GM12878 (cell line): ENCODE measurements around the gene DNAJC3. TPM values are rescaled to one million over a fixed set of nuclear protein-coding genes. Genes with fewer than 3 reads are reported as not detected.

Experiments
- ATAC-seq: fragments of 200-7000 bp; cut with Tn5 transposase; 3 replicates; pipeline ENCODE4 v1.9.1; 2020; ENCODE audit warnings: mild to moderate bottlenecking, moderate library complexity
- BruUV-seq: library from RNA; stranded (reverse); fragments of 400-500 nt; replicated peaks from 2 replicates; lab custom pipeline; 2021; lab: Mats Ljungman, UMichigan
- CTCF ChIA-PET: fragments of 300-600 bp; sonication (Branson Sonifier 250); formaldehyde crosslinking; extraction: SDS; loops from one replicate; lab custom pipeline; 2021; ENCODE audit warnings: inconsistent platforms; lab: Yijun Ruan, JAX
- POLR2A ChIA-PET: fragments of 350-600 bp; formaldehyde crosslinking; extraction: SDS; loops from one replicate; lab custom pipeline; 2021; ENCODE audit warnings: inconsistent platforms; lab: Charles Lee
- RAD21 ChIA-PET: fragments of 300-600 bp; sonication (Branson Sonifier 250); formaldehyde crosslinking; loops from one replicate; lab custom pipeline; 2023; ENCODE audit warnings: antibody characterized with exemption; ENCODE audit not compliant: unreplicated experiment; lab: Charles Lee
- SMC1A ChIA-PET: fragments of 300-600 bp; sonication (Branson Sonifier 250); formaldehyde crosslinking; loops from one replicate; lab custom pipeline; 2023; ENCODE audit not compliant: unreplicated experiment, uncharacterized antibody; lab: Charles Lee
- DNase-seq: peaks from one replicate; pipeline ENCODE4 v3.0.0-alpha.2; 2011; ENCODE audit warnings: low read depth, low spot score
- FAIRE-seq: peaks from 3 replicates; lab custom pipeline; 2011; peaks lifted over from hg19 to GRCh38; lab: Jason Lieb, UNC
- H2AFZ ChIP-seq: 2 replicates; pipeline ENCODE4 v1.6.0; 2011; ENCODE audit warnings: low read depth, low read length, control low read depth; ENCODE audit not compliant: control insufficient read depth
- H3K27ac ChIP-seq: 2 replicates; pipeline ENCODE4 v1.5.1; 2011; ENCODE audit warnings: control low read depth; ENCODE audit not compliant: control insufficient read depth, insufficient read depth
- H3K27me3 ChIP-seq, 2 experiments: replicated peaks in 1 of 2; 2 replicates each; pipeline versions ENCODE4 v1.6.0 to v1.6.1; 2011; ENCODE audit warnings: low read length in 1 of 2; ENCODE audit not compliant: control insufficient read depth in 2 of 2, insufficient read depth in 2 of 2
- H3K36me3 ChIP-seq, 2 experiments: 2 replicates each; pipeline ENCODE4 v1.5.1; 2011; ENCODE audit warnings: low read length in 1 of 2; ENCODE audit not compliant: control insufficient read depth in 2 of 2, insufficient read depth in 2 of 2
- H3K4me1 ChIP-seq: 2 replicates; pipeline ENCODE4 v1.6.1; 2011; ENCODE audit warnings: mild to moderate bottlenecking, low read length, moderate library complexity, mixed read lengths; ENCODE audit not compliant: control insufficient read depth, insufficient read depth
- H3K4me2 ChIP-seq: 2 replicates; pipeline ENCODE4 v1.6.0; 2011; ENCODE audit warnings: control low read depth; ENCODE audit not compliant: control insufficient read depth, insufficient read depth
- H3K4me3 ChIP-seq: fragments of 200-600 bp; sonication (generic); 2 replicates; pipeline ENCODE4 v1.5.1; 2016
- H3K79me2 ChIP-seq: 2 replicates; pipeline ENCODE4 v1.6.0; 2011; ENCODE audit warnings: low read length; ENCODE audit not compliant: control insufficient read depth, insufficient read depth
- H3K9ac ChIP-seq: 2 replicates; pipeline ENCODE4 v1.8.0; 2011; ENCODE audit warnings: low read length, control low read depth, mixed read lengths; ENCODE audit not compliant: control insufficient read depth, insufficient read depth
- H3K9me3 ChIP-seq: replicated peaks from 3 replicates; pipeline ENCODE4 v1.5.1; 2011; ENCODE audit warnings: mild to moderate bottlenecking, low read length; ENCODE audit not compliant: control insufficient read depth, insufficient read depth
- H4K20me1 ChIP-seq: 2 replicates; pipeline ENCODE4 v1.6.0; 2011; ENCODE audit not compliant: control insufficient read depth, insufficient read depth
- BRCA1 ChIP-seq: IDR thresholded peaks from 2 replicates; pipeline ENCODE4 v1.6.1; 2011; ENCODE audit warnings: low read depth, low read length, improper control_type of control experiment
- CBX3 ChIP-seq: fragments of 200-600 bp; sonication (generic); IDR thresholded peaks from 2 replicates; pipeline ENCODE4 v1.6.1; 2016; ENCODE audit warnings: low read depth, borderline replicate concordance
- CBX5 ChIP-seq: sonication (generic); IDR thresholded peaks from 2 replicates; pipeline ENCODE4 v1.6.1; 2016; ENCODE audit warnings: low read depth, moderate library complexity, mild to moderate bottlenecking, inconsistent platforms
- ESRRA ChIP-seq: IDR thresholded peaks from 2 replicates; pipeline ENCODE4 v1.6.1; 2012; ENCODE audit warnings: mild to moderate bottlenecking, low read length, improper control_type of control experiment
- HDGF ChIP-seq: fragments of 450-650 bp; IDR thresholded peaks from 2 replicates; pipeline ENCODE4 v1.6.1; 2016; ENCODE audit warnings: antibody characterized with exemption
- IRF3 ChIP-seq: fragments of 450-650 bp; IDR thresholded peaks from 2 replicates; pipeline ENCODE4 v1.6.1; 2014; ENCODE audit warnings: mild to moderate bottlenecking
- MTA3 ChIP-seq: IDR thresholded peaks from 2 replicates; pipeline ENCODE4 v1.6.1; 2012; ENCODE audit warnings: low read length, inconsistent platforms, borderline replicate concordance
- NFIC ChIP-seq: IDR thresholded peaks from 2 replicates; pipeline ENCODE4 v1.6.1; 2012; ENCODE audit warnings: low read depth, mild to moderate bottlenecking, inconsistent platforms, low read length, moderate library complexity
- POLR2A ChIP-seq: IDR thresholded peaks from 2 replicates; pipeline ENCODE4 v1.6.1; 2011; ENCODE audit warnings: low read depth, mild to moderate bottlenecking, low read length
- SREBF1 ChIP-seq: IDR thresholded peaks from 2 replicates; pipeline ENCODE4 v1.6.1; 2012; ENCODE audit warnings: mild to moderate bottlenecking, low read length
- SRF ChIP-seq, 2 experiments: IDR thresholded peaks; 2 replicates each; pipeline ENCODE4 v1.6.1; 2011; ENCODE audit warnings: low read depth in 2 of 2, low read length in 2 of 2, mild to moderate bottlenecking in 1 of 2, moderate library complexity in 1 of 2
- ZSCAN29 ChIP-seq: fragments of 450-650 bp; IDR thresholded peaks from 2 replicates; pipeline ENCODE4 v1.6.1; 2017; ENCODE audit warnings: mild to moderate bottlenecking, moderate library complexity
- WGBS: methylation state at CpG from one replicate; pipeline ENCODE4 v1.1.6; 2016; ENCODE audit warnings: low lambda C conversion rate; ENCODE audit not compliant: insufficient replicate concordance, insufficient coverage; ENCODE audit errors: missing lambda C conversion rate; 5-methylcytosine and 5-hydroxymethylcytosine counted together
- in situ Hi-C: fragments of 300-500 bp; cut with MboI; formaldehyde crosslinking; loops from 9 replicates; pipeline ENCODE4 v1.14.3; 2018; ENCODE audit warnings: mixed read lengths
- intact Hi-C: fragments of 100-400 bp; cut with micrococcal nuclease; formaldehyde crosslinking; loops from one replicate; pipeline ENCODE4 v1.14.2; 2022; ENCODE audit not compliant: unreplicated experiment
- polyA plus RNA-seq, 11 experiments: library from polyadenylated mRNA; depleted of rRNA in 4 of 11; unstranded in 6 of 11; stranded (reverse) in 5 of 11; fragments of >200 nt; fragmentation: Nextera tagmentation in 4 of 11; fragmentation: Illumina TruSeq in 1 of 11; extraction: Ambion mirVana in 4 of 11; extraction: Trizol in 1 of 11; gene quantifications; 1 replicate in 1 of 11; 2 replicates in 10 of 11; pipeline versions ENCODE4 v1.2.1 to v1.2.3, GENCODE V29; 2011 to 2016; ENCODE audit warnings: inconsistent platforms in 2 of 11, missing spikeins in 2 of 11, low read depth in 1 of 11
- total RNA-seq, 4 experiments: library from RNA; depleted of rRNA in 3 of 4; stranded (reverse); fragments of >200 nt in 3 of 4; fragmentation: Illumina TruSeq in 1 of 4; extraction: Trizol in 1 of 4; gene quantifications; 2 replicates each; pipeline versions ENCODE4 v1.2.1 to v1.2.3, GENCODE V29; 2013 to 2021

Gene DNAJC3
- total and polyA plus RNA-seq, 10 of the 15 experiments (the other 5 are each of a cell fraction or from before 2014, with no cell fraction given): 9.3 to 37.4 (median 19.0) TPM

DNA sequence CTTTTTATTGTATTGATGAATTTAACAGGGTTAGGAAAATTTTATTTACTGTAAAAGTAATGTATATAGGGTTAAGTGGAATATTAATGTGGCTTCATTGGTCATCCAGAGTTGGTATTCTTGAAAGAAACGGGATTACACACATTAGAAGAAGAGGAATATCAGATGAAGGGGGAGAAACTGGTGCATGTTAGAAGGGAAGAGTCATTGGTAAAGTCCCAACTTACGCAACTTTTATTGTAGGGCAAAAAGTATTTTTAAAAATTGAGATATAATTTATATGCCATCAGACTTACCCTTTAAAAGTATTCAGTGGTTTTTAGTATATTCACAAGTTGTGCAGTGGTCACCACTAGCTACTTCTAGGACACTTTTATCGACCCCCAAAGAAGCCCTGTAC lies 47.3 kb downstream of the DNAJC3 start (continued):
- TF ChIP-seq BRCA1 (no peak), NFIC (no peak), CBX5 (no peak)

DNA sequence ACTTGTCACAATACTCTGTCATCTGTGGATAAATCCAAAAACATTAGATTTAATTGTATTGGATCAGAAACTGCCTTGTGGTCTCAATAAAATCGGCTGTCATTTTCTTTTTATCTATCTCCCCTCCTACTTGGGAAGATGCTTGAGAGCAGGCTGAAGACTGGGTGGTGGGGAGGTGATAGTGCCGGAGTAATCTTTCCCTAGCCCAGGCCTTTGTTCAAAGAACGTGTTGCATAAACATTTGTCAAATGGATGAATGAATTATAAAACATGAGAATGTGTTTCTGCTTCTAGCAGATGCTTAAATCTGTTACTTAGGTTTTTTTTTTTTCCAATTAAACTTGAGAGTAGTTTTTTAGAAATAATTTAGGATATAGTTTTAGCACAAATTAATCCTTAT lies 49.9 kb downstream of the DNAJC3 start:
- intact Hi-C loops: no loop called here
- H3K27me3 ChIP-seq: no peaks in the 10 kb centered on the region
- H3K79me2 ChIP-seq: peaks cover 1% of the 10 kb centered on the region
- peaks cover 8% of the 10 kb centered on the region; the same call in 2 of the 3 replicates for H3K9me3 ChIP-seq
- no peak for TF ChIP-seq SRF (IDR thresholded peaks at IDR 0.05; ENCODE audit: low read depth in 2 of 2, low read length in 2 of 2)
- TF ChIP-seq ESRRA: no peak
- no peak for TF ChIP-seq IRF3
- TF ChIP-seq MTA3: no peak
- TF ChIP-seq ZSCAN29: no peak
- no peak for TF ChIP-seq HDGF
- no peak for TF ChIP-seq SREBF1
- TF ChIP-seq CBX3: no peak
- no peak for TF ChIP-seq POLR2A
- ATAC-seq (no peak), FAIRE-seq (no peak), DNase-seq (no peak)
- H3K36me3 ChIP-seq: peaks cover 0 to 16% of the 10 kb centered on the region in 2 experiments; a peak in 2 of 4 replicates
- RAD21 ChIA-PET: no interaction called here
- H3K4me2 ChIP-seq: no peak overlapping the region
- H2AFZ ChIP-seq: no peak overlapping the region
- BruUV-seq: no TSS peak
- in situ Hi-C loops: no loop called here
- H3K4me1 ChIP-seq: no peaks in the 10 kb centered on the region
- H3K4me3 ChIP-seq: no peak overlapping the region
- CTCF ChIA-PET: no interaction called here
- H3K9ac ChIP-seq: no peak overlapping the region
- POLR2A ChIA-PET: no interaction called here
- H3K27ac ChIP-seq: no peak overlapping the region
- SMC1A ChIA-PET: no interaction called here
- 100% methylated on average over 3 of the region's 3 CpGs for WGBS
- no peaks in the 10 kb centered on the region for H4K20me1 ChIP-seq
